Hematopoietic multipotent progenitor cell treated with erythropoietin and hydrocortisone succinate and interleukin-3 and kit ligand, for 8 days (in vitro differentiated cells): ENCODE results near the gene KRT4.
"Not testable (repeated sequence)": the region's sequence is repeated elsewhere in the genome, so short reads cannot be mapped to it uniquely, and the experiment has no call there.

ENCODE experiments used
- DNase-seq: peaks from one replicate; pipeline ENCODE4 v3.0.0-alpha.2; 2015

KRT4 gene

GRCh38 chr12:52772188-52772587 lies 41.7 kb downstream of the KRT4 start:
- DNase-seq = no peak

- no peak for DNase-seq
Observed at GRCh38 chr12:52771505-52771904, 42.4 kb downstream of the KRT4 start.

- DNase-seq = no peak
Observed at GRCh38 chr12:52771088-52771487, 42.8 kb downstream of the KRT4 start.

GRCh38 chr12:52769946-52770345 lies 44.0 kb downstream of the KRT4 start:
- no peak for DNase-seq

DNA sequence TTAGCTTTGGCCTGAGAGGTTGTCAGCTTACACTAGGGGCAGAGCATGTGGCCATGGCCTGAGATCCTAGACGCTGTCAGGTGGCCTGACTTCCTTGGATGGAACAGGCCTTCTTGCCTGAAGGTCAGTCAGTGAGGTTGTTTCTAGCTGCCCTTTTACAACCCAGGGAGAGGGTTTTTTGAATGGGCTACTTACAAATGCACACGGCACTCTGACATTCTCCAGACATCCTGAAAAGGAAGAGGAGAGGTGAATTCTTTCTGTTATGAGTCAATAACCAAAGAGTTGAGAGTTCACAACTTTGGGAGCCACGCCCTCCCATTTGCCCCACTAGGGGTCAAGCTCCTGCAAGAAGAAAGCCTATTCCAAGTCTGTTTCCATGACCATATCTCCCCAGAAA lies 44.6 kb downstream of the KRT4 start:
- DNase-seq = no peak

DNA sequence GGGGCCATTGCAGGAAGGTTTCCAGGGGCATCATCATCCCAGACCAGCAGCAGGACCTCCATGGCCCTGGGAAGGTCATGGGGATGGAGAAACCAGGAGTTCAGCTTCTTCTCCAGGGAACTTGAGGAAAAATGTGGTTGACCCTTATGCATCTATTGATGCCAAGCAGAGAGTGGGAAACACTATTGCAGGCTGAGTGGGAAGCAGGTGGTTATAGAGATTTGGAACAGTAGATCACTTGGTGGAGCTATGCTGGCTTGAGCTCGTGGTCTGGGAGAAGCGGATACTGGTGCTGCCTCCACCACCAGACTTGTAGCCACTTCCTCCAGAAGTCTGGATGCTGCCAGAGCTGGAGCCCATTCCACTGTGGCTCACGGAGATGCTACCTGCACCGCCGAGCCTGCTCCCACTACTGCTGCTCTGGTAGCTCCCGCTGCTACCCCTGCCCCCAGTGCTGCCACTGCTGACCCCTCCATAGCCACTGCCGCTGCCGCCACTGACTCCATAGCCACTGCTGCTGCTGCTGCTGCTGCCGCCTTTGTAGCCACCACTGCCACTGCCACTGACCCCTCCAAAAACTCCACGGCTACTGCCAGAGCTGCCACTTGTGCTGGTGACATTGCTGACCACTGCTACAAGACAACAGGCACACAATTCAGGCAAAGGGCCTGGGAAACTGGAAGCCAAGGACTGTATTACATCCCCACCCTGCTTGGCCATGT lies 45.3 kb downstream of the KRT4 start:
- DNase-seq = no peak

- no peak for DNase-seq
Observed at GRCh38 chr12:52767427-52767826, 46.5 kb downstream of the KRT4 start.

DNA sequence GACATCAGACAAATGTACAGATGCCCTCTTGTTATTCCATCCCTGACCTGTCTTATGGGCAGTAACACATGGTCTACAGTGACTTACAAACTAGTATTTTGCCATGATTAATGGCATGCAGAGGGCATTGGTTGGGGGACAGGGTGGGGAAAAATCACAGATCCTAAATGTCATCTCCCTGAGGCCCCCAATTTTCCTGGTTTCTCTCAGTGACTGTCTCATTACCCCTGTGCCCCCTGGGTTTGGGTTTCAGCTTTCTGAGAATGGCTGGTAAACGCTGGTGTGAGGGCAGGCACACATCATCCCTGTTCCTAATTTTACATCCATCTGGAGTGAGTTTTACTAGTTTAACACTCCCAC lies 46.9 kb downstream of the KRT4 start:
- DNase-seq = no peak

DNA sequence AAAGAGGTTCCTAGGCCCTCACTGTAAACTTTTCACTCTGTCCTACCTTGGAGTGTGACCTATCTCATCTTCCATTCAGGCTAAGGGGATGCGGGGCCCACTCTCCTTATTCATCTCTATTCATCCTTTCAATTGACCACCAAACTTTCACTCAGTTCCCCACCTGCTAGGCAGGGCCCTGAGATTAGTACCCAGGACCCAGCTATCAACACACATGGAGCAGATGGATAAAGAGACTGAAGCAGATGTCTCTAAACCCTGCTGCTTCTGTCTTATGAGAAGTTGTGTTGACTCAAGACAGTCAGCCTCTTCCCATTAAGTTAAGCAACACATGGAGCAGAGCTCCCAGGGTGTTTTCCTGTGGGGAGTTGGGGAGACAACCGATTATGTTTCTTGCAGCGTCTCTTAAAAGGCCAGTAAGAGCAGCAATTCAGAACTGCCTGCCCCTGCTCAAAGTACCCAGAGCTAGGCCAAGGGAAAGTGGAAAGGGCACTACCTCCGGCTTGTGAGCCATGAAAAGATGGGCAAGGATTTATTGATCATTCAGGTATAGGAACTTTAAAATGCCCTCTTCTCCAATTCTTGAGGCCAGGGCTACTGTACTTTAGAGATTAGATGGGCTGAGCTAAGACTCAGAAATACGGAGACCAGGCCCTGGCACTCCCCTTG lies 47.4 kb downstream of the KRT4 start:
- no peak for DNase-seq

GRCh38 chr12:52765702-52766101 lies 48.2 kb downstream of the KRT4 start:
- DNase-seq = no peak

DNA sequence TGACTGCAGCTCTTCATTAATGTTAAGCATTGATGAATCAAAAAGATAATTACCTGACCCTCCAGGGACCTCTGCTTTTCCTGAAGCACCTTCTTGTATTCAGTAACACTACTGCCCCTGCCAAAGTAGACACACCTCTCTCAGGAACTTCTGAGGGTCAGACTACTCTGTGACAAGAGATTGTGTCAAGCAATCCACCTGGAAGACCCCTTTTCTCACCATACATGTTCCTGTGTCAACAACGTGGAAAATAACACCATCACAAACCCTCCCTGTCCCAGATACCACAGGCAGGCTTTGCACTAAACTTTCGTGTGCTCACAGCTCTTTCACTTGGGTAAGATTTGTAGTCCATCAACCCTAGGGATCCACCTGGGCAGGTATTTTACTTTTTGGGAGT lies 49.9 kb downstream of the KRT4 start:
- no peak for DNase-seq

GRCh38 chr12:52763036-52763659 lies 50.8 kb downstream of the KRT4 start:
- no peak for DNase-seq

DNA sequence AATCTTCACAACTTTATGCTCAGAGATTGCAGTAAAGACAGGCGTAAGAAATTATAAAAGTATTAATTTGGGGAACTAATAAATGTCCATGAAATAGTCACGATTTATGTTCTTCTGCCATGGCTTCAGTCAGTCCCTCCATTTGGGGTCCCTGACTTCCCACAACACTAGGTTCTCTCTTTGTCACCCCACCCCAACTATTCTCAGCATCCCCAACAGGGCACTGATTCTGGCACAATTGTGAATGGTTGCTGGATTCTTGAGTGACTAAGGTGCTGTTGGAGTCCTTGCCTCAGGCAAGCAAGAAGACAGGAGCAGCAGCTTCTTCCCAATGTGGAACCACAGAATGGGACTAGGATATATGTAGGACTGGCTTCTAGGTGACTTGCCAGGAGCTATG lies 52.1 kb downstream of the KRT4 start:
- DNase-seq = no peak

DNA sequence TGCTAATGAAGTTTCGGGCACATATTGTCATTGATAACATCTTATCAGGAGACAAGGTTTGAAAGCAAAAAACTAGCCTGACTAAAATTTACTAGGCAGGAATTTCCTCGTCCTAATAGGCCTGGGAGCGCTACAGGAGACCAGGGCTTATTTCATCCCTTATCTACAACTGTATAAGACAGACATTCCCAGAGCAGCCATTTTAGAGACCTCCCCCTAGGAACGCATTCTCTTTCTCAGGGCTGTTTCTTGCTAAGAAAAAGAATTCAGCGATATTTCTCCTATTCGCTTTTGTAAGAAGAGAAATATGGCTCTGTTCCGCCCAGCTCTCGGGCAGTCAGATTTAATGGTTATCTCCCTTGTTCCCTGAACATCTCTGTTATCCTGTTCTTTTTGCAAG lies 52.7 kb downstream of the KRT4 start:
- DNase-seq = not testable (repeated sequence)

GRCh38 chr12:52760623-52761022 lies 53.3 kb downstream of the KRT4 start:
- no peak for DNase-seq

- DNase-seq = peak; percentile 49
Observed at GRCh38 chr12:52759695-52760094, 54.2 kb downstream of the KRT4 start.

DNA sequence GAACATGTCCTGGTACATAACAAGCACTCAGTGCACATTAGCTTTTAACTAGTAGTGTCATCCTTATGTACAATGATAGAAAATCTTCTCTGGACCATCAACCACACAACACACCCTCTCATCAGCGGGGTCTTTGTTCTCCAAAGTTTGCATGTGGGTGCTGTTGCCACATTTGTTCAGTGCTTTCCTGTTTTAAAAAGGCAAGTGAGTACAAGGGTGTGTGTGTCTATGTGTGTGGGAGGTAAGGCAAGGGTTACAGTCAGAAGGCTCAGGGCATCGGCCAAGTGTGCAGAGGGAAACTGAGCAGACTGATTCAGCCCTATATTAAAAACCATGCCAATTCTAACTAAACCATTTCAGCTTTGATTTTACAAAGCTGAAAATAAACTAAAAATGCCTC lies 54.7 kb downstream of the KRT4 start:
- DNase-seq = no peak

- DNase-seq = no peak
Observed at GRCh38 chr12:52757449-52758176, 56.3 kb downstream of the KRT4 start.
